Fibroblast of pulmonary artery (primary cell): ENCODE results near the gene ANGPTL8.
A peak's percentile ranks its signal among the peaks of the same experiment; 100 is the strongest.

ENCODE experiments used
- DNase-seq: peaks from one replicate; pipeline ENCODE4 v3.0.0-alpha.2; 2010; ENCODE audit warnings: low read depth
- H3K4me3 ChIP-seq: replicated peaks from 2 replicates; pipeline ENCODE4 v1.5.1; 2011; ENCODE audit warnings: low read depth, mild to moderate bottlenecking, control low read depth, low read length, moderate library complexity
- TF ChIP-seq, protein P1 (sequence below): IDR thresholded peaks from 2 replicates; pipeline ENCODE4 v1.5.1; 2011; ENCODE audit warnings: mild to moderate bottlenecking, control low read depth, low read length, inconsistent platforms; ENCODE audit errors: missing control alignments

Gene ANGPTL8

DNA sequence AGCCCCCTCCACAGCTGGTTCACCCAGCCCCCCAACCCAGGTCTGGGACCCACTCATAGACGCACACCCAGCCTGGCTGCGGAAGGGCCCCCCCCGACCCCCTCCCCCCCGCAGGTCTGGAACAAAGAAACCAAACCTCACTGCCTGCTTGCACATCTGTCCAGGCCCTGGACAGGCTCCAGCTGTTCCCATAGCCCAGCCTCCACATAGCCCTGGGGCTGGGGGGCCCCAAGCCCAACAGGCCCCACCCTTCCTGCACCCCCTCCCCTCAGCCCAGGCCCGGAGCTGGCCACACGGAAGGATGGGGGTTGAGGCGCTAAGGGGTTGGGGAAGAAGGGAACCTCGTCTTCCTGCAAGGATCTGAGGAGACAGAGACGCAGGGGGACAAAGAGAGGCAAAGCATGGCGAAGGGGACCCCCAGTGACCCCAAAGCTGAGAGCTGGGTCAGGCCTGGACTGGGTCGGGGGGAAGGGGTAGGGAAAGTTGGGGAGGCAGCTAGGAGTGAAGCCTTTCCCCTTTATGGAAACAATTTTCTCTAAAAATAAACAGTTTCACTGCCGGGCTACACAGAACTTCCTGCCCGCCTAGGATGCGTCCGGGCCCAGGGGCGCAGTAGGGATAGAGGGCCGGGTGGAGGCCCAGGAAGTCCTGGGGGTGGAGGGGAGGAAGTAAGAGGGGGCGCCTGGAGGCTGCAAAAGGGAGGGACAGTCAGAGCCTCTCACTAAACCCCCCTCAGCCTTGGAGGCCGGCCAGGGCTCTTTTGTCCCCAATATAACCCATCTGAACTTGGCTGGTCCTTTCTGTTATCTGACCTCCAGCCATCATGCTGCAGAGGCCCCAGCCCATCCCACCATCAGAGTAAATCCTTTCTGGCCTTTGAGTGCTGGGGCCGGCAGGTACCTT, 44.5 kb upstream of the ANGPTL8 start:
- DNase-seq: peak; percentile 47
- H3K4me3 ChIP-seq: peak overlapping the region; percentile 57
- TF ChIP-seq, protein P1, sequence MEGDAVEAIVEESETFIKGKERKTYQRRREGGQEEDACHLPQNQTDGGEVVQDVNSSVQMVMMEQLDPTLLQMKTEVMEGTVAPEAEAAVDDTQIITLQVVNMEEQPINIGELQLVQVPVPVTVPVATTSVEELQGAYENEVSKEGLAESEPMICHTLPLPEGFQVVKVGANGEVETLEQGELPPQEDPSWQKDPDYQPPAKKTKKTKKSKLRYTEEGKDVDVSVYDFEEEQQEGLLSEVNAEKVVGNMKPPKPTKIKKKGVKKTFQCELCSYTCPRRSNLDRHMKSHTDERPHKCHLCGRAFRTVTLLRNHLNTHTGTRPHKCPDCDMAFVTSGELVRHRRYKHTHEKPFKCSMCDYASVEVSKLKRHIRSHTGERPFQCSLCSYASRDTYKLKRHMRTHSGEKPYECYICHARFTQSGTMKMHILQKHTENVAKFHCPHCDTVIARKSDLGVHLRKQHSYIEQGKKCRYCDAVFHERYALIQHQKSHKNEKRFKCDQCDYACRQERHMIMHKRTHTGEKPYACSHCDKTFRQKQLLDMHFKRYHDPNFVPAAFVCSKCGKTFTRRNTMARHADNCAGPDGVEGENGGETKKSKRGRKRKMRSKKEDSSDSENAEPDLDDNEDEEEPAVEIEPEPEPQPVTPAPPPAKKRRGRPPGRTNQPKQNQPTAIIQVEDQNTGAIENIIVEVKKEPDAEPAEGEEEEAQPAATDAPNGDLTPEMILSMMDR: no peak

DNA sequence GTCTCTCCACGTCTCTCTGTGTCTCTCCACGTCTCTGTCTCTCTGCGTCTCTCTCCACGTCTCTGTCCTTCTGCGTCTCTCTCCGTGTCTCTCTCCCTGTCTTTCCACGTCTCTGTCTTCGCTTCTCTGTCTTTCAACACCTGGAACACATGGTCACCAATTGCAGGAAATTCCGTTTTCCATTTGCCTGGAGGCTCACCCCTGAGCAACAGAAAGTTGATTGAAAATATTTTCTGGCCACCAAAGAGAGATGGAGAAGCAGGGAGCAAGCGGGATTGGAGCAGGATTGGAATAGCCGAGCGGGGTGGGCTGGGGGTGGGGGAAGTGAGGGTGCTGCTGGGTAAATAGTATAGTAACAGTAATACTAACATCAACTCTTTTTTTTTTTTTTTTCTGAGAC, 43.7 kb upstream of the ANGPTL8 start:
- H3K4me3 ChIP-seq: peak overlapping the region; percentile 57
- no peak for DNase-seq
- TF ChIP-seq, protein P1: no peak

DNA sequence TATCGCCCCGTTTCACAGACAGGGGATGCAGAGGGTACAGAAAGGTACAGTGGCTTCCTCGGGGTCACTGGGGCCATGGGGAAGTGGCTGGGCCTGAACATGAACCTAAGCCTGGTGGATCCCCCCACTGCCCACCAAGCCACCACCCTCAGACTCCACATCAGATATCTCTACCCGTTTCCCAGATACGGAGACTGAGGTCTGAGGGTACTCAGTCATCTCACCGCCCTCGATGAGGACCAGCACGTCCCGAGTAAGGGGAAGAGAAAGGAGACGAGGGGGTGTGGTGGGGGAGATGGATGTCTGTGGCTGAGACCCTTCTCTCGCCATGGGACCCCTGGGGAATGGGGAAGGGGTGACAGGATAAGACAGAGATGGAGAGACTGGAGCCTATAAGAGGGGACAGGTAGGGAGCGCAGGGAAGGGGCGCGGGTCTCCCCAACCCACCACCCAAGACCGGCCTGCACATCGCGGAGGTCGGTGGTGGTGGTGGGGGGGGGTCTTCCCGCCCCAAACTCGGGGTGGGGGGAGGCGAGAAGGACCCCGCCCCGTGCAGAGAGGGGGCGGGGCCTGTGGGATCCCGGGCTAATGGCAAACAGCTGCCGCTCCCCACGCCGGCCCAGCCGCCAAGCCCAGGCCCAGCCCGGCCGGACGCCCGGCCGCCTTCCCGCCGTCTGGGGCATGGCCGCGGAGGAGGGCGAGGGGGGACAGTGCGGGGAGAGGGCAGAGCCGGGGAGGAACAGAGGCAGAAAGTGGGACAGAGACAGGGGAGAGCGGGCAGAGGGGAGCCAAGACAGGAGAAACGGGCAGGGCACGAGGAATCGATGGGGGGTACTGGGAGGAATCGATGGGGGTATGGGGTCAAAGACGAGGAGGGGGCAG, 42.8 kb upstream of the ANGPTL8 start:
- peak; percentile 36 for DNase-seq
- H3K4me3 ChIP-seq: peak overlapping the region; percentile 92
- TF ChIP-seq, protein P1: no peak

DNA sequence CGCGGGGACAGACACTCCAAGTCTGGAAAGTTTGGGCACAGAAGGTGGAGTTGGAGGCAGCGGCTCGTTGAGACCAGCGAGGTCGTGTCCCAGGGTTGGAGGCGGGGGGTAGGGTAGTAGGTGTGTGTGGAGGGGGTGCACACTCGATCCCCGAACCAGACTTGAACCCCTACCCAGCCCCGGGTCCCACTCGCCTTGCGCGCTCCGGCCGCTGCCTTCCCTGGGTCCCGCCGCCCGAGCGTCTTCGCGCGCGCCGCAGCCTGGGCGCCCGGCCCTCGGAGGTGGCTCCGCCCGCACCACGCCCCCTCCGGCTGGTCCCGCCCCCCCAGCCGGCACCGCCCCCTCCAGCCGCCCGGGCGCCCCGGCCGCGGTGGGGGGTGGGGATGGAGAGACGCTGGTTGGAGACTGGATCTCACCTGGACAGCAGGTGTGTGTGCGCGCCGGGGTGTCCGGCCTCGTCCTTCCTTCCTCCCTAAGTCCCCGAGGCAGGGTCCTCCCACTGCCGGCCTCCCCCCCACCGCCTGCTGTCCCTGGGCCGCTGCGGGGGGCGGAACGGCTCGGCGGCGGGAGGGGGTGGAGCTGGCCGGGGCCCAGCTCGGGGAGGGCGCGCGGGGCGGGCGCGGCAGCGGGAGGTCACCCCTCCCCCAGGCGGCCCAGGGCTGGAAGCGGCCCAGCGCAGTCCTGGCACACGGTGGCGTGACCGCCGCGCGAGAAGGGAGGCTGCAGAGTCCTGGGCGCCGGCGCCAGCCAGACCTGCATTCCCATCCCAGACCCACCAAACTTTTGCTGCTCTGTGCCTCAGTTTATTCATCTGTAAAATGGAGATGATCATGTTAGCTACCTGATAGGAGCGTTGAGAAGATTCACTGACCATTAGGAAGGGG, 41.9 kb upstream of the ANGPTL8 start, which contains the start of gene KANK2:
Gene KANK2 (minus strand): TSS at position 255 of the 884 bp plus-strand sequence. CDS start 3,034 bp downstream, outside the sequence.
- peak; percentile 75 for DNase-seq
- TF ChIP-seq, protein P1: no peak
- H3K4me3 ChIP-seq: peak within 1 kb of the TSS; percentile 92

DNA sequence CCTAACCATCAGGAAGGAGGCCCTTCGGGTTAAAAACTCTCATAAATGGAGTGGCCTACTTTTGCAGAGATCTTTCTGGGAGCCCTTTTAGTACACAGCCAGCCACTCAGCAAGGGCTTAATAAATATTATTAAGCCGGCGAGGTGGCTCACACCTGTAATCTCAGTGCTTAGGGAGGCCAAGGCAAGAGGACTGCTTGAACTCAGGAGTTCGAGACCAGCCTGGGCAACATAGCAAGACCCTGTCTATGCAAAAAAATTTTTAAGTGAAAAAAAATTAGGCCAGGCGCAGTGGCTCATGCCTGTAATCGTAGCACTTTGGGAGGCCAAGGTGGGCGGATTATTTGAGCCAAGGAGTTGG, 41.3 kb upstream of the ANGPTL8 start:
- H3K4me3 ChIP-seq: no peak overlapping the region
- DNase-seq: no peak

More for the DNA sequence above, 41.3 kb upstream of the ANGPTL8 start:
- TF ChIP-seq, protein P1: no peak
